Kidney (tissue), 14 donors: Measurements from ENCODE around the gene RCL1. TPM values are rescaled to one million over a fixed set of nuclear protein-coding genes. Genes with fewer than 3 reads are reported as not detected.

Experiments used
- DNase-seq, 5 donors: peaks; one replicate each; pipeline ENCODE4 v3.0.0-alpha.2; 2013 to 2020
- FAIRE-seq: peaks from 2 replicates; lab custom pipeline; 2012; peaks lifted over from hg19 to GRCh38; lab: Jason Lieb, UNC
- H3K27ac ChIP-seq, 2 donors: one replicate each; pipeline ENCODE4 v1.7.0; 2013; ENCODE audit warnings: low read depth in 2 of 2, low read length in 2 of 2, inconsistent platforms in 1 of 2
- H3K27me3 ChIP-seq: one replicate; pipeline ENCODE4 v1.7.1; 2013; ENCODE audit warnings: low read length, inconsistent platforms; ENCODE audit not compliant: control insufficient read depth, insufficient read depth
- H3K36me3 ChIP-seq, 3 donors: one replicate each; pipeline versions ENCODE4 v1.7.0 to v1.7.1; 2013; ENCODE audit warnings: low read length in 3 of 3, control low read depth in 1 of 3, inconsistent platforms in 1 of 3; ENCODE audit not compliant: insufficient read depth in 3 of 3, control insufficient read depth in 2 of 3
- H3K4me1 ChIP-seq, 3 donors: one replicate each; pipeline versions ENCODE4 v1.7.0 to v1.7.1; 2013; ENCODE audit warnings: low read length in 3 of 3, inconsistent platforms in 1 of 3, low read depth in 1 of 3; ENCODE audit not compliant: control insufficient read depth in 2 of 3, insufficient read depth in 2 of 3
- H3K4me3 ChIP-seq, 3 donors: one replicate each; pipeline versions ENCODE4 v1.7.0 to v1.8.1; 2013; ENCODE audit warnings: low read length in 3 of 3, control low read depth in 1 of 3, inconsistent platforms in 1 of 3
- H3K9ac ChIP-seq, 3 donors: one replicate each; pipeline versions ENCODE4 v1.7.0 to v1.7.1; 2013; ENCODE audit warnings: low read length in 3 of 3, control low read depth in 1 of 3, inconsistent platforms in 1 of 3
- H3K9me3 ChIP-seq, 3 donors: one replicate each; pipeline versions ENCODE4 v1.7.0 to v1.7.1; 2013; ENCODE audit warnings: low read length in 3 of 3, control low read depth in 1 of 3, inconsistent platforms in 1 of 3; ENCODE audit not compliant: control insufficient read depth in 2 of 3, insufficient read depth in 1 of 3
- CTCF ChIP-seq: IDR thresholded peaks from 3 replicates; pipeline ENCODE4 v1.5.1; 2012; ENCODE audit warnings: mild to moderate bottlenecking, moderate library complexity, borderline replicate concordance; ENCODE audit not compliant: insufficient read depth; ENCODE audit errors: extremely low read depth
- intact Hi-C: fragments of 100-400 bp; cut with DNase I; formaldehyde crosslinking; loops from one replicate; pipeline ENCODE4 v1.11.1; 2022
- polyA plus RNA-seq: library from polyadenylated mRNA; stranded (reverse); fragments of 350-450 nt; fragmentation: Illumina TruSeq; extraction: RNeasy Lipid Tissue Mini Kit (QIAGEN cat#74804); gene quantifications from one replicate; pipeline ENCODE4 v1.2.3, GENCODE V29; 2014; ENCODE audit warnings: low read depth, low replicate concordance; ENCODE audit not compliant: insufficient read depth
- total RNA-seq: library from RNA; stranded (reverse); fragmentation: NEBNext Ultra II Directional; extraction: Animal tissue kit (Norgen Biotek cat#: 25700); gene quantifications from one replicate; pipeline ENCODE4 v1.2.1, GENCODE V29; 2021
- donor health status: control.
- donor health status: control.
- donor health status: control.
- donor health status: control.
- donor health status: control.
- donor health status: DM: yes; HTN: yes; CAD: no.
- donor health status: Normal renal cell carcinoma (clear cell type).

RCL1 gene
- total and polyA plus RNA-seq, 2 donors from 2014 or later, result 15.7 to 22.8 TPM

GRCh38 chr9:4864234-4864661, 71.5 kb downstream of the RCL1 start:
- intact Hi-C loops, result no loop called here

DNA sequence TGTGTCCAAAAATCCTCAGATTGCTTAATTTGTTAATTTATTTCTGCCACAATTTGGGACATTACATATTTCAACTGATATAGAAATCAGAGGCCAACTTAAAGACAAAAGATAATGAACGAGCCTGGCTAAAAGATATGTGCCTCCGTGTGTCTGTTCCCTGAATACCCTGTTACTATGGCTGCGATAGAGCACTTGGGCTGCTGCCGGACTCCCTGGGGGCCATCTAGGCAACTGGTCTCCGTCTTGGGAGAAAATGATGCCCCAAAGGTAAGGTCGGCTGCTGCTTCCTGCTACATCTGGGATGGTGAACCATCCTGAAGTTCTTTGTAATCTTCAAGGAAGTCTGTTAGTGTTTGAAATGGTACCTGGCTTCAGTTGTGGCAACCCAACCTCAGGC, 72.0 kb downstream of the RCL1 start:
- Histone ChIP-seq H3K36me3 (peaks cover 2 to 17% (median 3%) of the 10 kb centered on the region in 3 donors), H3K9ac (no peak overlapping the region), H3K27me3 (no peaks in the 10 kb centered on the region), H3K27ac (no peak overlapping the region), H3K9me3 (no peaks in the 10 kb centered on the region), H3K4me3 (no peak overlapping the region), H3K4me1 (no peaks in the 10 kb centered on the region)
- FAIRE-seq (no peak), DNase-seq (no peak)
- intact Hi-C loops, result no loop called here
- TF ChIP-seq CTCF, result no peak

More at GRCh38 chr9:4864234-4864661, 71.5 kb downstream of the RCL1 start:
- H3K27me3 ChIP-seq, result no peaks in the 10 kb centered on the region
- DNase-seq (no peak), FAIRE-seq (no peak)
- TF ChIP-seq CTCF, result no peak
- H3K36me3 ChIP-seq, result peaks cover 2 to 17% (median 3%) of the 10 kb centered on the region in 3 donors
- H3K9ac ChIP-seq, result no peak overlapping the region
- H3K9me3 ChIP-seq, result no peaks in the 10 kb centered on the region
- H3K4me1 ChIP-seq, result no peaks in the 10 kb centered on the region
- H3K4me3 ChIP-seq, result no peak overlapping the region
- no peak overlapping the region for H3K27ac ChIP-seq

- no peaks in the 10 kb centered on the region for H3K4me1 ChIP-seq
- H3K27ac ChIP-seq, result no peak overlapping the region
- no peak for TF ChIP-seq CTCF
- intact Hi-C loops, result no loop called here
- FAIRE-seq, result no peak
- H3K9me3 ChIP-seq, result no peaks in the 10 kb centered on the region
- no peaks in the 10 kb centered on the region for H3K27me3 ChIP-seq
- DNase-seq, result no peak
- H3K4me3 ChIP-seq, result no peak overlapping the region
- H3K36me3 ChIP-seq, result peaks cover 0 to 12% (median 2%) of the 10 kb centered on the region in 3 donors
- H3K9ac ChIP-seq, result no peak overlapping the region
Observed at GRCh38 chr9:4865681-4866080, 72.9 kb downstream of the RCL1 start.
